GM19438 (cell line): Measurements from ENCODE around the gene TKFC.

ENCODE experiments used
- ATAC-seq: cut with Tn5 transposase; IDR thresholded peaks from one replicate; pipeline ENCODE4 v1.9.1; 2021; ENCODE audit warnings: low read depth; ENCODE audit not compliant: unreplicated experiment

The TKFC gene

DNA sequence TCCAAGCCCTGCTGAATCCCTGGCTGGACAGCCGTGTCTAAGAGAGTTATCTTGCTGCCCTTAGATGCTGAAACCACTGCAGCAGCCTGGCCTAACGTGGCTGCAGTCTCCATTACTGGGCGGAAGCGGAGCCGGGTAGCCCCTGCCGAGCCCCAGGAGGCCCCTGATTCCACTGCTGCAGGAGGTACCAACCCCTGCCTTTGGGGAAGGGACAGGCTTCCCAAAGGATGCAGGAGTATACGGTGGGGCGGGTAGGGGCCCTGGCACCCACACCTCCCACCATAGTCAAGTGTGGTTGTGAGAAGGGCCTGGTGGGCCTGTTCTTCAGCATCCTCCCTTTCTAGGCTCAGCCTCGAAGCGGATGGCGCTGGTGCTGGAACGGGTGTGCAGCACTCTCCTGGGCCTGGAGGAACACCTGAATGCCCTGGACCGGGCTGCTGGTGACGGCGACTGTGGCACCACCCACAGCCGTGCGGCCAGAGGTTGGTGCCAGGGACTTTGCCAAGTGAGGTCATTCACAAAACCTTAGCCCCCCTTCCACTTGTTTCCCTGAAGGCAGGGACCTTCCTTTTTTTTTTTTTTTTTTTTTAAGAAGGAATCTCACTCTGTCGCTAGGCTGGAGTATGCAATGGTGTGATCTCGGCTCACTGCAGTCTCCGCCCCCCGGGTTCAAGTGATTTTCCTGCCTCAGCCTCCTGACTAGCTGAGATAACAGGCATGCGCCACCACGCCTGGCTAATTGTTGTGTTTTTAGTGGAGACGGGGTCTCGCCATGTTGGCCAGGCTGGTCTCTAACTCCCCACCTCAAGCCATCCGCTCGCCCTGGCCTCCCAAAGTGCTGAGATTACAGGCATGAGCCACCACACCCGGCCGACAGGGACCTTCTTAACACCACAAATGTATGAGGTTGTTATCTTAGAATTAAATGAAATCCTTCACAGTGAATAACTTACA, 11.0 kb downstream of the TKFC start:
- ATAC-seq = no peak

GRCh38 chr11:61345170-61345610, 12.2 kb downstream of the TKFC start:
- no peak for ATAC-seq

DNA sequence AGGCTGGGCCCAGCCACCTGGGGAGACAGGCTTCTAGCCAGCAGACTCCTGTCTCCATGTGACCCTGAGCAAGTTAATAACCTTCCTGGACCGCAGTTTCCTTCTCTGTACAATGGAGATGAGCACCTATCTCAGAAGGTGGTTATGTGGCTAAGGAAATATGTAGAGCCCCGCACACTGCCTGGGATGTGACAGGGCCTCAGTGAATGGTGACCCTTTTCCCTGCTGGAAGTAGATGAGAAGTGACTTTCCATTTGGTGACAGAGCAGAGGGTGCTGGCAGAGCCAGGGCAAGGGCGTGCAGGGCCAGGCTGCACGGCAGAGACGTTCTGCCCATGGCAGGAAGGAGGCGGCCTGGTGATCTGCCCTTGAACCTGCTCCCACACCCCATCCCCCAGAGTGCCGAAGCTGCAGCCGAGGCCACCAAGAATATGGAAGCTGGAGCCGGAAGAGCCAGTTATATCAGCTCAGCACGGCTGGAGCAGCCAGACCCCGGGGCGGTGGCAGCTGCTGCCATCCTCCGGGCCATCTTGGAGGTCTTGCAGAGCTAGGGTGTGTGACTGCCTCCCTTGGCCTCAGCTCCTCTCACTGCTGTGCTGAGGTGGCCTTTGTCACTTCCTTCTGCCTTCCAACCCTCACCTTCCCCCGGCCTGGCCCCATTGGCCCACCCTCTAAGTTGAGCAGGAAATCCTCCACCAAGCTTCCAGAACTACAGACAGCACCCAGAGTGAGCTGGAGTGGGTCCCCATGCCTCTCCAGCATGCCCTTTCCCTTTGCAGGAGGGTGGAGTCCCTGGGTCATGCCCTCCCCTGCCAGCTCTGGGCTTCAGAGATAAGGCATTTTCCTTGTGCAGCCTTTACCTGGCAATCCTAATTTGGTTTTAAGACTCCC, 13.2 kb downstream of the TKFC start:
- no peak for ATAC-seq

DNA sequence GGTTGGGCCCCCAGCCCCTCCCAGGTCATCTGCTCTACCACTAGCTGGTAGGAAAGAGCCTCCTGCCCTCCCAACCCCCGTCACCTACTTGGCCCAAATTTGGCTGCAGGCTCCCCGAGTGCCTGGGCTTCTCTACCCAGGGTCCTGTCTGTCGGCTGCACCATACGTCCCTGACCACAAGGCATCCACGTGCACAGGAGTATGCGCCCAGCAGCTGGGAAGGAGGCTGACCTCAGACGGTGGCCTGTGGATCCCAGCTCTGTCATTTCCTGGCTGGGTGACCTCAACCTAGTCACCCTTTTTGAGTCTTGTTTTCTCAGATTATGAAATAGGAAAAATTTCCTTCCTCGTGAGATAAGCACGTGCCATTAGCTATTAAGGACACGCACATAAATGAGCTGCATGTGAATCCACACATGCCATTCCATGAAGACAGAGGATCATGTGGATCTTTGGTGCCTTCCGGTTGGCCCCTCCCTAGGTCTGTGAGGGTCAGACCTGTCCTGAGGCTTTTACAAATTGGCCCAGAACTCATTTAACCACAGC, 15.0 kb downstream of the TKFC start:
- ATAC-seq = no peak

GRCh38 chr11:61349189-61349751, 16.2 kb downstream of the TKFC start:
- no peak for ATAC-seq

DNA sequence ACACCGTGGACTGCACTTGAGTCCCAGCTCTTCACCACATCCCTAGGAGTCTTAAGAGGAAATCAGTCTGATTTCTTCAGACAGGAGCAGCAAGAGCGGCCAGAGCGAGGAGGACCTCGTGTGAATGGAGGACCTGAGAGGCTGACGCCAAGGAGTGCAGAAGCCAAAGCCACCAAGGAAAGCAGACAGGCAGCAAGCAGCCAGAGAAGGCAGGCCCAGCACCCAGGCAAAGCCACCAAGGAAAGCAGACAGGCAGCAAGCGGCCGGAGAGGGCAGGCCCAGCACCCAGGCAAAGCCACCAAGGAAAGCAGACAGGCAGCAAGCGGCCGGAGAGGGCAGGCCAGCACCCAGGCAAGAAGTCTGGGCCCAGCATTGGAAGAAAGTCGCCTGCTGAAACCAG, 16.9 kb downstream of the TKFC start:
- no peak for ATAC-seq

- ATAC-seq = no peak
Observed at GRCh38 chr11:61350336-61350735, 17.3 kb downstream of the TKFC start.

- no peak for ATAC-seq
Observed at GRCh38 chr11:61350803-61351202, 17.8 kb downstream of the TKFC start.

- ATAC-seq = no peak
Observed at GRCh38 chr11:61352038-61352437, 19.0 kb downstream of the TKFC start.

- ATAC-seq = no peak
Observed at GRCh38 chr11:61353131-61354067, 20.4 kb downstream of the TKFC start.

GRCh38 chr11:61354208-61354607, 21.2 kb downstream of the TKFC start:
- ATAC-seq = no peak

- no peak for ATAC-seq
Observed at GRCh38 chr11:61356706-61357105, 23.7 kb downstream of the TKFC start.

- peak; percentile 35 for ATAC-seq
Observed at GRCh38 chr11:61357233-61357893, 24.3 kb downstream of the TKFC start.

DNA sequence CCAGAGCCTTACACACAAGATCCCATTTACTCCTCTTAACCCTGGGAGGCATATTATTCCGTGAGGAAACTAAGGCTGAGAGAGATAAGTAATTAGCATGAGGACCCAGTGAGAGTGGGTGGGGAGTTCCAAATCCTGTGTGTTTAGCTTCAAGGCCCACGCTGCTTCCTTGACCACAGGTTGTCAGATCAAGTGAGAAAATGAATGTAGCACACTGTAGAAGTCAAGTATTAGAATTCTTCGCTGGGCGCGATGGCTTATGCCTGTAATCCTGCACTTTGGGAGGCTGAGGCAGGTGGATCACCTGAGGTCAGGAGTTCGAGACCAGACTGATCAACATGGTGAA, 24.8 kb downstream of the TKFC start:
- ATAC-seq = no peak

GRCh38 chr11:61358566-61358965, 25.5 kb downstream of the TKFC start:
- no peak for ATAC-seq

DNA sequence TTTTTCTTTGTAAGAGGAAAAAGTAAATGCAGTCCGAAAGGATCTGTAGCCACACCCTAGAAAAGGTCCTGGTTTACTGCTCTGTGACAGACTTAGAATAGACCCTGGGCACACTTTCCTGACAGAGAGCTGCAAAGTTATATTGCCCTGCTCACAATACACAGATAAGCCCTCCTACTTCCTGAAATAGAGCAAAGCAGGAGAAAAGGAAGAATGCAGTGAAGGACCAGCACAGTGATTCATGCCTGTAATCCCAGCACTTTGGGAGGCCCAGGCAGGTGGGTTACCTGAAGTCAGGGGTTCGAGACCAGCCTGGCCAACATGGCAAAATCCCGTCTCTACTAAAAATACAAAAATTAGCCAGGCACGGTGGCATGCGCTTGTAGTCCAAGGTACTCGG, 26.5 kb downstream of the TKFC start:
- no peak for ATAC-seq

DNA sequence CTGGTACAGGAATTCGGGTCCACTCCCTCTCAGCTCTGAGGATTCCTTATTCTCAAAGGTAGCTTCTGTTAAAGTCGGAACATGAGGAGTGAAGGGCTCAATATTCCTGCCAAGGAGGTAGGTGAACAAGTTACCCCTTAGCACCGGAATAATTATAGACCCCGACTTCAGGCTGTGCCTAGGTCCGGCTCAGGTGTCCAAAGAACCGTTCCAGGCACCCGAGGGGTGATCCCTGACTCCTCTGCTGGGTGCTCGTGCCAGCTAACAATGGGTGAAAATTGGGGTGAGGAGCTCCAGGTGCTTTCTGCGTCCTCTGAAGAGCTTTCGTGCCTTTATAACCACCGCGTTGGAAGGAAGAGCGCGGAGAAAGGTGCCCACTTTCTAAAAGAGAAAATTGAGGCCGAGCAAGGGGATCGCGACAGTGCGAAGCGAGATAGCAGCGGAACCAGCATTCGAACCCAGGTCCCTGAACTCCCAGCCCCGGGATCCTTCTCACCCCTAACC, 28.3 kb downstream of the TKFC start:
- no peak for ATAC-seq

DNA sequence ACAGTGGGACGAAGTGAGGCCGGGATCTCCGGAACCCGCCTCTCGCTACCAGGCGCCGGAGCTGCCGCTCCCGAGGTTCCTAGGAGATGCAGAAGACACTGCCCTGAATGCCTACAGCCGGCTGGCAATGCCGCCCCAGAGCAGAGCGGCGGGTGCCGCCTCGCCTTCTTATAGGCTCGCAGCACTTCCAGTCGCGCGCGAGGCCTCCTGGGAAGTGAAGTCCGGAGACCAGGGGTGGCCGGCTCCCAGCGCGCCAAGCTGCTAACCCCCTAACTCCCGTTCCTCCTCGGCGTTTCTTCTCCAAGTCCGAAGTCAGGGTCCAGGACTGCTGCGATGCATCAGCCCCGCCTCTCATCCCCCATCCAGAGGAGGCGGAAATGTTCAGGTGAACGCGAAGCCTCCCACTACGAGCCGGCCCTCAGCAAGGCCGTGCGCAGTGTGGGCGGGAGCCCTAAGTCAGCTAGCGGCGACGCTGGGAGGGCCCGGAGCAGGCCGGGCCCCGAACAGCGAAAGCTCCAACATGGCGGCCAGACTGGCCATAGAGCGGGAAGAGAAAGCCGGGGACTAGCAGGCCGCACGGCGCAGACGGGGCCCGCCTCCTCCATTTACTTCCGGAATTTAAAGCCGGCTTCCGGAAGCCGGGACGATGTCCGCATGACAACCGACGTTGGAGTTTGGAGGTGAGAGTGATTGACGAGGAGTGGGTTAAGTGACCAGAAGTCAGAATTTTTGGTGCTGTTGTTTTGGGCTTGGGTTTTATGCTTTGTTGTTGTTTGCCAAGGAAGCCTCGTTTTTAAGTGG, 28.9 kb downstream of the TKFC start, which contains the start of the genes CYB561A3 and TMEM138:
Gene CYB561A3, minus strand, starts transcription at position 142 of the 801 bp plus-strand sequence. CDS start 5,169 bp downstream, outside the sequence.
Gene TMEM138, plus strand, starts transcription at position 634 of the 801 bp plus-strand sequence. CDS start 2,017 bp downstream, outside the sequence.
- peak; percentile 74 for ATAC-seq
